22Rv1 (cell line): Measurements from ENCODE around the gene LIMS4.
"Not testable (repeated sequence)": the region's sequence is repeated elsewhere in the genome, so short reads cannot be mapped to it uniquely, and the experiment has no call there.

Experiments used
- ZFX ChIP-seq: fragments of 450-650 bp; IDR thresholded peaks from 2 replicates; pipeline ENCODE4 v1.6.1; 2017; ENCODE audit warnings: antibody characterized with exemption, borderline replicate concordance
- TF ChIP-seq, protein P1 (sequence below): fragments of 450-650 bp; IDR thresholded peaks from 2 replicates; pipeline ENCODE4 v1.5.1; 2017; ENCODE audit warnings: mild to moderate bottlenecking

GRCh38 chr2:110455080-110455670 lies 17.4 kb downstream of the LIMS4 start:
- TF ChIP-seq, protein P1, sequence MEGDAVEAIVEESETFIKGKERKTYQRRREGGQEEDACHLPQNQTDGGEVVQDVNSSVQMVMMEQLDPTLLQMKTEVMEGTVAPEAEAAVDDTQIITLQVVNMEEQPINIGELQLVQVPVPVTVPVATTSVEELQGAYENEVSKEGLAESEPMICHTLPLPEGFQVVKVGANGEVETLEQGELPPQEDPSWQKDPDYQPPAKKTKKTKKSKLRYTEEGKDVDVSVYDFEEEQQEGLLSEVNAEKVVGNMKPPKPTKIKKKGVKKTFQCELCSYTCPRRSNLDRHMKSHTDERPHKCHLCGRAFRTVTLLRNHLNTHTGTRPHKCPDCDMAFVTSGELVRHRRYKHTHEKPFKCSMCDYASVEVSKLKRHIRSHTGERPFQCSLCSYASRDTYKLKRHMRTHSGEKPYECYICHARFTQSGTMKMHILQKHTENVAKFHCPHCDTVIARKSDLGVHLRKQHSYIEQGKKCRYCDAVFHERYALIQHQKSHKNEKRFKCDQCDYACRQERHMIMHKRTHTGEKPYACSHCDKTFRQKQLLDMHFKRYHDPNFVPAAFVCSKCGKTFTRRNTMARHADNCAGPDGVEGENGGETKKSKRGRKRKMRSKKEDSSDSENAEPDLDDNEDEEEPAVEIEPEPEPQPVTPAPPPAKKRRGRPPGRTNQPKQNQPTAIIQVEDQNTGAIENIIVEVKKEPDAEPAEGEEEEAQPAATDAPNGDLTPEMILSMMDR, result not testable (repeated sequence)
- TF ChIP-seq ZFX, result not testable (repeated sequence)
